ENCODE data around the gene GATA5.

Gene GATA5

GRCh38 chr20:62472138-62472940, 3.5 kb downstream of the GATA5 start:
- no peak for DNase-seq (ENCODE audit: low spot score)

- DNase-seq (ENCODE audit: low spot score), result no peak
These were observed 5.3 kb downstream of the GATA5 start for GRCh38 chr20:62470459-62470858.

DNA sequence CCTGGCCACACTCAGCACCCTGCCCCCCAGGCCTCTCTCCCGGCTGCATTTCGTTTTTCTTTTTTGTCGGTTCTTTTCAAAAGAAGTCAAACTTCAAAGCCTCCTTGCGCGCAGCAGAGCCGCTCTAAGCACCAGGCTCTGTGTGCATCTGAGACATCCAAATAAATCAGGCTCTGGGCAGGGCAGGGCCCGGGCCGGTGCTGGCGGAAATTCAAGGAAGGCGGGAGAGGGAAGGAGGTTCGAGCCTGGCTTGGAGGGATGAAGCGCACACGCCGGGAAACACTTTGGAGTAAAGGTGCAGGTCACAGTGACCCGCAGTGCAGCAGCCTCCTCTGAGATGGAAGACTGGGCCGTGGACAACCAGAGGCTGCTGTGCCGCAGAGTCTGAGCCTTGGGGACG, 5.8 kb downstream of the GATA5 start:
- no peak for DNase-seq (ENCODE audit: low spot score)

DNA sequence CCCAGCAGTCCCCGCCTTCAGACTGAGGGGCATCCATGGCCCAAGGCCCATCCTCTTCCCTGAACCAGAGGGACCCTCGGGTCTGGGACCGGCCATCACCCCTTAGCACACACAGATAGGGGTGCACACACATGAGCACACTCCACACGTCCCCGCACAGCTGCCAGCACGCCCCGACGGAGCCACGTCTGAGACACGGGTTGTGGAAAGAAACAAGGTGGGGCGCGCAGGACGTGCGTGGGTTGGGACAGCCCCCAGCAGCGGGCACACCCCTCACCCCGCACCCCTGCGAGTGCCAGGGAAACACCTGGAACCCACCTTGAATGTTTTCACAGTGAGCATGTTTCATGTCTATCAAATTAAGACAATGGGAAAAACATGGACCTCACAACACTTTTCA, 6.4 kb downstream of the GATA5 start:
- no peak for DNase-seq (ENCODE audit: low spot score)

DNA sequence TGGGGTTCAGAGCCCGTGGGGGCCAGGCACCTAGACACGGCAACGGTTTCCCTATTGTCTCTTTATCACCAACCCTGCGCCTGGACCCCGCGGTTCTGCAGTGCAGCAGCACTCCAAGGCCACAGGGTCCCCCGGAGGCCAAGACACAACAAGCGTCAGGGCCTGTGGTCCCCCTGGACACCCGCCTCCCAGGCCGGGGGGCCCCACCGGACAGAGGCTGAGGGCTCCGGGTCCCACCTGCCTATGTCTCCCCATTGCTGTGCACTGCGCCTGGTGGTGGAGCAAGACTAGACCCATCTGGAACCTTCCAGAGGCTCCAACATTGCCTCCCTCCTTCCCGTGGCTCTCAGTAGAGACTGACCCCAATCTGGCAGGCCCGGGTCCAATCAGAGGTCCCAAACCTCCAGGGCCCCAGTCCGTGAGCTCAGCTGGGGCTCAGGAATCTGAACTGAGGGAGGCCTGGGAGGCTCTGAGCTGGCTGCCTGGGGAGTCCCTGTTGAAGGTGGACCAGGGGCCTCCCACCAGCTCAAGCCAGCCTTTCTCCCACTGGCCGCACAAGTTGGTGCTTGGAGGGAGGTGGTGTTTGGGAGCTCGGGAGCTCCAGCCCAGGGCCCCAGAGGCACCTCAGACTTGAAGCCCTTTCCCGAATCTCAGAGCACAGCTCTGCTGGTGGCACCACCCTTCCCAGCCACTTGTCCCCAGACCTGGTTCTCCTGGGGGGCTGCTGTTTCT, 8.8 kb downstream of the GATA5 start:
- no peak for DNase-seq (ENCODE audit: low spot score)

- DNase-seq (ENCODE audit: low spot score), result no peak
These were observed 9.6 kb downstream of the GATA5 start for GRCh38 chr20:62466072-62466760.

- DNase-seq (ENCODE audit: low spot score), result no peak
These were observed 10.8 kb downstream of the GATA5 start for GRCh38 chr20:62464990-62465389.

DNA sequence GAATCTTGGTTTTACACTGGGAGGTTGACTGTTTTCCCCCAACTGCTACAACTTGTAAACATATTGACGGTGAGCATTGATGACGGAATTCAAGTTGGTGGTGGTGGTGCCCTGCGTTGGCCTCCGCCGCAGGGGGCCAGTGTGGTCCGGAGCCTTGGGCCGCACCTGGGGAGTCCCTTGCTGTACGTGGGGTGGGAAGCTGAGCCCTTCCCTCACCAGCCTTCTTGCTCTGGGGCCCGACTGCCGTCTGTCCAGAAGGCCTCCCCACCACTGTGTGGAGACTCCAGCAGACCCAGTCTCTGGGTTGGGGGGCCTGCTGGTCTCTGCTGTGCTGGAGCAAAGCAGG, 11.4 kb downstream of the GATA5 start:
- no peak for DNase-seq (ENCODE audit: low spot score)

DNA sequence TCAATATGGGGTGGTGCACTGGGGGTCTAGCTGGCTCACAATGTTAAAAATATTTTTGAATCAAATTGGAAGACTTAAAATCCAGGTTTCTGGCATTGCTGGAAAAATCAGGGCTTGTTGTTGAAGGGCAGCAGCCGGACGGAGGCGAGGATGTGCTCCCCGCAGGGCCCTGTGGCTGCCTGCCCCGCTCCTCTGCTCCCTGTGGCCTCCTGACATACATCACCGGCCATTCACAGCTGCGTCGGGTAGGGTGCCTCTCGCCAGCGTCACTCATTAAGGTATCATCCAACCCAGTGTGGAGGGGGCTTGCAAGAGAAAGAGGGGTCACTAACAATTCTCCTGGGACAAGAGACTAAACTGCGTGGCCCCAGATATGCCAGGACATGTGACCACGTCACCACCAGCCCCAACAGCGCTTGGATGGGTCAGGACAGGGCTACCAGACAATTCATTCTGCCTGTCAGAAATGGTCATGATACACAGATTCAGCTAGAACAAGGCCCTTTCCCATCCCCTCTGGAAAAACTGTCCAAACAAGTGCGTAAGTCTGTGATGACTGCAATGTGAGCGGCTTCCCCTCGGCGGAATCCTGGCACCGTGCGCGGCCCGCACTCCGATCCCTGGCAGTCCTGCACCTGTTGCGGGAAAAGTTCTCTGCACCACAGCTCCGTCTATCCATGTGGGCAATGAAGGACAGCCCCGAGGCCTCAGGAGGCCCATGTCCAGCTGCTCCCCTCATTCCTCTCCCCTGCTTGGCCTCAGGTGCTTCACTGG, 12.0 kb downstream of the GATA5 start:
- DNase-seq (ENCODE audit: low spot score), result no peak

DNA sequence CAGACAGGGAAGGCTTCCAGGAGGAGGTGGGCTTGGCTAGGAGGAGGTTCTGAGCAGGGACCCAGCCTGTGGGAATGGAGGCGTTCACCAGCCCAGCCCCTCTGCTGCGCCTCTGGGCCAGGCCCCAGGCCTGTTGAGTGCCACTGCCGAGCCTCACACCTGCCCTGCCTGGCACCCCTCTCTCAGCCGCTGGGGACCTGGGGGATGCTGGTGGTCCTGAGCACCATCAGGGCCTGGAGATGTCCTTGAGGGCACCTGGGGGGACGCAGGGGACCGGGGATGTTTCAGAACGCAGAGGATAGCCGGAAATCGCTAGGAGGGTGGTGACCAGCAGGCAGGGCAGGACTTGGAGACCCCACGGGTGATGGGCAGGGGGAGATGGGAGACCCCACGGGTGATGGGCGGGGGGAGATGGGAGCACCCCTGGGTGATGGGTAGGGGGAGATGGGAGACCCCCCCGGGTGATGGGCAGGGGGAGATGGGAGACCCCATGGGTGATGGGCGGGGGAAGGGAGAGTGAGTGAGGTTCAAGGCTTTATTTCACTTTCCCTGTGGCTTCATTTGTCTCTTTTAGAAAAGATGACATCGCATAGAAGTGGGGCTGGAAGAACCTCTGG, 12.7 kb downstream of the GATA5 start:
- DNase-seq (ENCODE audit: low spot score), result no peak

GRCh38 chr20:62461834-62462233, 14.0 kb downstream of the GATA5 start:
- DNase-seq (ENCODE audit: low spot score), result no peak

- DNase-seq (ENCODE audit: low spot score), result no peak
These were observed 14.6 kb downstream of the GATA5 start for GRCh38 chr20:62461157-62461556.

DNA sequence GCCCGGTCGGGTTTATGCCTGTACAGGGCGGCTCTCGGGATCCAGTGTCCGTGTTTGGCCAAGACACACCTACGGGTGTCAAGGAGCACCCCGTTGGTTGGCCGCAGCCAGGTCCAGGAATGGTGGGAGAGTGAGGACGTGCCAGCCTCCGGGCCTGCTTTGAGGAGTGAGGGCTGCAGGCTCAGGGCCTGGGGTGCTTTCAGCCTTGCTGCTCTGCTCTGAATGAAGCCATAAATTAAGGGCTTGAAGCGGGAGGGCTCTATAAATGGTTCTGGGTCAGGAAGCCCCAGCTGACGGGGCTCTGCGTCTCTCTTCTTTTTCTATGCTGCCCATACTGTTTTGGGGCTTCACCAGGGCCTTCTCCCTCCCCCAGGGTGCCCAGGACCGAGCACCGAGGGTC, 15.1 kb downstream of the GATA5 start:
- no peak for DNase-seq (ENCODE audit: low spot score)

DNA sequence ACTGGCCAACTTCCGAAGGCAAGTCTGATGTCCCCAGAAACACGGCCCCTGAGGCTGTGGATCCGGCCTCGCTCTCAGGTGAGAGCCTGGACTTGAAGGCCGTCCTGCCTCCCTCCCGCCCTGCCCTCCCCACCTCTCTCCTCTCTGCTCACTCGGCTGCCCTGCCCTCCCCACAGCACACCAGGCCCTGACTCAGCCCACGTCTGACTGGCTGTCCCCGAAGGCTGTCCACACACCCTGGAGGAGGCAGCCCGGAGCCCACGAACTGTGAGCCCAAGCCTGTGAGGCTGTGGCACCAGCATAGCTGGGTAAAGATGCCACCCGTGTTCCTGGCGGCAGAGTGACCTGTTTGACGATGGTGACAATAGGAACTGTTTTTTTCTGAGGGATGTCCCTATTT, 16.3 kb downstream of the GATA5 start:
- DNase-seq (ENCODE audit: low spot score), result no peak

GRCh38 chr20:62458275-62459251, 17.2 kb downstream of the GATA5 start:
- no peak for DNase-seq (ENCODE audit: low spot score)

- no peak for DNase-seq (ENCODE audit: low spot score)
These were observed 18.0 kb downstream of the GATA5 start for GRCh38 chr20:62457831-62458230.

DNA sequence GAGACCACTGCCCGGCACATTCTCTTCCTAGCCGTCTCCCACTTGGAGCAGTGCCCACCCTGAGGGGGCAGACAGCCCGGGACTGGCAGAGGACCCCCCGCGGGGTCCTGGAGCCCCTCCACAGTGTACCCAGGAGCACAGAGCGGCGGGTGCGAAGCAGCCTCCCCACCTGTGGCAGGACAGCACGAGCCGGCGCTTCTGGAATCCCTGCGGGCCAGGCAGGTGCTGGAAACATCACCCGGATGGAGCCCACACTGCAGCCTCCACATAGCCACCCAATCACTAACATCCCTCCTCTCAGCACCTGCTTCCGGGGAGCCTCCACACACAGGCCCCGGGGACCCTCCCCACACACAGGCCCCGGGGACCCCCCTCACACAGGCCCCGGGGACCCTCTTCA, 18.7 kb downstream of the GATA5 start:
- DNase-seq (ENCODE audit: low spot score), result no peak

DNA sequence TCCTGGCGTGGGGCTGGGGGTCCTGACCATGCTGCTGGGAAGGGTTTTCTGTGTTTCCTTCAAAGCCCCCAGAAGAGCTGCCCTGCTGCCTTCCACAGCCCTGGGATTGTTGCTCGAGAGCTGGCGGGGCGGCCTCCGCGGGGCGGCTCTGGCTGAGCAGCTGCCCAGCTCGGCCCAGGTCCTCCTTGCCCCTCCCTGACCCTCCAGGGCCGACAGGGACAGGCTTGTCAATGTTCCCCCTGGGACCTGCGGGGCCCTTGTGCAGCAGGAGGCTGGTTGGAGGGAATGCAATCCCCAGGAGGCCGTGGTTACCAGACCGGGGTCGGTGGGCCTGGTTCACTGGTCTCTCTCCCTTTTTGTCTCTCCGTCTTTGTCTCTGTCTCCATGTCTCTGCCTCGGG, 19.9 kb downstream of the GATA5 start:
- no peak for DNase-seq (ENCODE audit: low spot score)

DNA sequence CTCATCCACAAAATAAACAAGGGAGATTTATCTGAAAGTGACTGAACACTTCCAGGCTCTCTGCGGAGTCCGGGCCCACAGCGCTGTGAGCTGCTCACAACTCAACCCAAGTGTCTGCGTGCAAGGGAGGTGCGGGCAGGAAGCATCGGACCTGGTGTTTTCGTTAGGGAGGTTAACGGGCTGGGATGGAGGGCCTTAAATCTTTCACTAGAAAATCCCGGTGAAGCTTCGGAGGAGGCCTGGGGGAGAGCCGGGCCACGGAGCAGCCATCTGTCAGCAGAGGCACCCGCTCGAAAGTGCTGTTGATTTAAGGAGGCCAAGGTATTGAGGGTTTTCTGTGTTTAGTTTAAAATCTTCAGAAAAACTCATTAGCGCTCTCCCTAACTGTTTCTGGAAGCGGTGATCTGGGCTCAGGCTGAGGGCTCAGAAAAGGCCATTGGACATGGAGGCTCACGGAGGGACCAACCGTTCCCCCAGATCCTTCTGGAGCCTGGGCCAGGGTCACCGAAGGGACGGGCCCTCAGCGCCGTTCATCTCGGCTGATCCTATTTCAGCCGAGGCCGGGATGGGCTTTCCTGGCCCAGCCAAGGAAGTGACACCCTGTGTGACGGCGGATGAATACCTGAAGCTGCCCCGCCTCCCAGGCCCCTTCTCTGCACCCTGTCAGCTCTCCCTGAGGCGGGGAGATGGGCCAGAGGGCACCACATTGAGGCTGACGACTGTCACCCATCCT, 20.7 kb downstream of the GATA5 start:
- DNase-seq (ENCODE audit: low spot score), result no peak

DNA sequence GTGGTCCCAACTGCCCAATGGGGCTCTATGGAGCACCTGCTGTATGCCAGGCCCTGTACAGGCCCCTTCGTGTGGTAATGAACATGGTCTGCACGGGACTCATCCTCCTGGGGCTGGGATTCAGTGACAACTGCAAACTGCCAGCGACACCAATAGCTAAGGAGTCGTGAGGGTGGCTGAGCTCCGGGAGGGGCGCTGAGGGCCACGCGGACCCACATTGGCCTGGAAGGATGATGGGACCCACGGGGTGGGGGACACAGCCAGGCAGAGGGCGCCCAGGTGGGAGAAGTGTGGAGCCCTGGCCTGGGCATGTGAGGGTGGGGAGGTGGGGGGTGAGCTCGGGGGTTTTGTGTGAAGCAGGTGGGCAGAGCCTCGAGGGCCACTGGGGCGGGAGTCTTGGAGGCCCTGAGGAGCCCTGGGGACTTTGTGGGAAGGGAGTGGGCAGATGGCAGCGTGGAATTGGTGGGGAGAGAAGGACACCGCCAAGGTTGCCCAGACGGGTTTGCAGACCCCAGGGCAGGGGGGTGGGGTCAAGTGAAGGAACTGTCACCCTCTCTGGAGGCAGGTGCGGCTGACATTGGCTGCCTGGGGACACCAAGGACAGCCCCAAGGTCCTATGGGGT, 22.5 kb downstream of the GATA5 start:
- DNase-seq (ENCODE audit: low spot score), result no peak
